Neutrophil (primary cell): ENCODE measurements around the gene INVS.

Experiments
- H3K27ac ChIP-seq: fragments of 200-600 bp; sonication (generic); 2 replicates; pipeline ENCODE4 v1.5.1; 2016; ENCODE audit warnings: mild to moderate bottlenecking, moderate library complexity
- H3K27me3 ChIP-seq: fragments of 200-600 bp; sonication (generic); 2 replicates; pipeline ENCODE4 v1.6.0; 2016; ENCODE audit warnings: mild to moderate bottlenecking
- H3K36me3 ChIP-seq: fragments of 200-600 bp; sonication (generic); 2 replicates; pipeline ENCODE4 v1.5.1; 2017
- H3K4me1 ChIP-seq, 2 experiments: fragments of 200-600 bp in 1 of 2; sonication (generic) in 1 of 2; 1 replicate in 1 of 2; 2 replicates in 1 of 2; pipeline versions ENCODE4 v1.5.1 to v1.6.1; 2013 to 2016; ENCODE audit warnings: low read depth in 1 of 2, low read length in 1 of 2, mild to moderate bottlenecking in 1 of 2, moderate library complexity in 1 of 2; ENCODE audit not compliant: control insufficient read depth in 1 of 2, insufficient read depth in 1 of 2
- H3K4me3 ChIP-seq, 2 experiments: fragments of 200-600 bp in 1 of 2; sonication (generic) in 1 of 2; 1 replicate in 1 of 2; 2 replicates in 1 of 2; pipeline ENCODE4 v1.5.1; 2013 to 2016; ENCODE audit warnings: low read depth in 1 of 2, low read length in 1 of 2, mild to moderate bottlenecking in 1 of 2, moderate library complexity in 1 of 2
- H3K9me3 ChIP-seq: fragments of 200-600 bp; sonication (generic); 2 replicates; pipeline ENCODE4 v1.5.1; 2016
- TF ChIP-seq, protein P1 (sequence below): fragments of 200-600 bp; sonication (generic); IDR thresholded peaks from 2 replicates; pipeline ENCODE4 v1.5.1; 2016; ENCODE audit warnings: antibody characterized with exemption

INVS gene

DNA sequence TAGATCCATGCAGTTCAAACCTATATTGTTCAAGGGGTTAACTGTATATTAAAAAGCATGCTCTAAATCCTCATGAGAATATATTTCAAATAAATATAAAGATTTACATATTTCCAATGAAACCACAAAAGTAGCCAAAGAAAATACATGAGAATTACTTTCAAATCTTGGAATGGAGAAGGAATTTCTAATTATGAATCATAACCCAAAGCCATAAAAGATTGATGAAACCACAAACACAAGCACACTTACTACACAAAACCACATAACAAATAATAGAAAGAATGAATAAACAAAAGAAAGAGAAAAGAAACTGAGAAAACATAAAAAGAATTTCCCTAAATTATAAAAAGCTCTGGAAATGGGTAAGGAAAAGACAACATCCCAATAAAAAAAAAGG lies 16.3 kb upstream of the INVS start:
- no peaks in the 10 kb centered on the region for H3K36me3 ChIP-seq
- H3K4me3 ChIP-seq, result no peak overlapping the region
- H3K9me3 ChIP-seq, result no peaks in the 10 kb centered on the region
- TF ChIP-seq, protein P1, sequence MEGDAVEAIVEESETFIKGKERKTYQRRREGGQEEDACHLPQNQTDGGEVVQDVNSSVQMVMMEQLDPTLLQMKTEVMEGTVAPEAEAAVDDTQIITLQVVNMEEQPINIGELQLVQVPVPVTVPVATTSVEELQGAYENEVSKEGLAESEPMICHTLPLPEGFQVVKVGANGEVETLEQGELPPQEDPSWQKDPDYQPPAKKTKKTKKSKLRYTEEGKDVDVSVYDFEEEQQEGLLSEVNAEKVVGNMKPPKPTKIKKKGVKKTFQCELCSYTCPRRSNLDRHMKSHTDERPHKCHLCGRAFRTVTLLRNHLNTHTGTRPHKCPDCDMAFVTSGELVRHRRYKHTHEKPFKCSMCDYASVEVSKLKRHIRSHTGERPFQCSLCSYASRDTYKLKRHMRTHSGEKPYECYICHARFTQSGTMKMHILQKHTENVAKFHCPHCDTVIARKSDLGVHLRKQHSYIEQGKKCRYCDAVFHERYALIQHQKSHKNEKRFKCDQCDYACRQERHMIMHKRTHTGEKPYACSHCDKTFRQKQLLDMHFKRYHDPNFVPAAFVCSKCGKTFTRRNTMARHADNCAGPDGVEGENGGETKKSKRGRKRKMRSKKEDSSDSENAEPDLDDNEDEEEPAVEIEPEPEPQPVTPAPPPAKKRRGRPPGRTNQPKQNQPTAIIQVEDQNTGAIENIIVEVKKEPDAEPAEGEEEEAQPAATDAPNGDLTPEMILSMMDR, result no peak
- no peaks in the 10 kb centered on the region for H3K27me3 ChIP-seq
- H3K27ac ChIP-seq, result no peak overlapping the region
- peaks cover 13 to 17% of the 10 kb centered on the region in 2 experiments for H3K4me1 ChIP-seq

- Histone ChIP-seq H3K27ac (no peak overlapping the region), H3K27me3 (no peaks in the 10 kb centered on the region), H3K4me3 (no peak overlapping the region), H3K4me1 (peaks cover 13 to 24% of the 10 kb centered on the region in 2 experiments), H3K36me3 (no peaks in the 10 kb centered on the region), H3K9me3 (no peaks in the 10 kb centered on the region)
- TF ChIP-seq, protein P1, result no peak
Measured at GRCh38 chr9:100083448-100084127, 15.5 kb upstream of the INVS start.

DNA sequence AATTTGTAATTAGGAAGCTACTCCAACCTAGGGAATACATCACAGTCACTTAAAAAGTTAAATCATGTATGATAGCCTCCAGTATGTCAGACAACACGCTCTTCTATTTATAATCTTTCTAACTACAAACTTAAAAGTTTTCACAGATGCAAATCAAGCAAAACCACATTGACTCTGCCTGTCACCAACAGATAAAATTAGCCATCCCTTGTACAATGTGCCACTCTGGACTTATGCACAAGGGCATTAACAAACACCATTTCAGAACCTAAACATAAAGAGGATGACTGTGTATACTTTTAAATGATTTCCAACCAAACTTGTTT lies 15.0 kb upstream of the INVS start:
- TF ChIP-seq, protein P1, result no peak
- Histone ChIP-seq H3K27me3 (no peaks in the 10 kb centered on the region), H3K27ac (no peak overlapping the region), H3K4me3 (no peak overlapping the region), H3K9me3 (no peaks in the 10 kb centered on the region), H3K4me1 (peaks cover 16 to 26% of the 10 kb centered on the region in 2 experiments), H3K36me3 (no peaks in the 10 kb centered on the region)

DNA sequence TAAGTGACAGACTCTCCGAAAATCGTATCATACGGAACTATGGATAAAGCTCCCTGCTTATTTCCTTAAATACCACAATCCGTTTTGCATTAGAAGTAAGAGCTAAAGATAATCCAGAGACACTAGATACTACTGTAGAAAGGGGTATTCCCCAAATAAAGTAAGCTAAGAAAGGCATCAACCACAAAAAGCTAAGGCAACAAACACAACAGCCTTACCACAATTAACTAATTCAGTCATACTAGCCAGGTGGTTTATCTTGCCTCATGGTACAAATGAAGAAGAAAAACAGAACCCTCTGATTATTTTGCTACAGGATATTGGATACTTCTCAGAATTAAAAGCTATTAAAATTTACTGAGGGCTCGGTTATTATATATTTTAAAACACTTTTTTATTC lies 14.3 kb upstream of the INVS start:
- Histone ChIP-seq H3K27ac (no peak overlapping the region), H3K9me3 (no peaks in the 10 kb centered on the region)

GRCh38 chr9:100086097-100086635 lies 12.9 kb upstream of the INVS start:
- TF ChIP-seq, protein P1, result no peak
- H3K27ac ChIP-seq, result no peak overlapping the region
- peaks cover 23 to 35% of the 10 kb centered on the region in 2 experiments for H3K4me1 ChIP-seq
- H3K9me3 ChIP-seq, result no peaks in the 10 kb centered on the region
- H3K4me3 ChIP-seq, result no peak overlapping the region
- H3K36me3 ChIP-seq, result no peaks in the 10 kb centered on the region
- H3K27me3 ChIP-seq, result no peaks in the 10 kb centered on the region

More for the DNA sequence above, 14.3 kb upstream of the INVS start:
- TF ChIP-seq, protein P1, result no peak
- no peaks in the 10 kb centered on the region for H3K27me3 ChIP-seq
- H3K4me3 ChIP-seq, result no peak overlapping the region
- no peaks in the 10 kb centered on the region for H3K36me3 ChIP-seq
- H3K4me1 ChIP-seq, result peaks cover 18 to 31% of the 10 kb centered on the region in 2 experiments
